Measurements from ENCODE around the gene SLC9C2.
"Not testable (repeated sequence)": the region's sequence is repeated elsewhere in the genome, so short reads cannot be mapped to it uniquely, and the experiment has no call there.

Gene SLC9C2

DNA sequence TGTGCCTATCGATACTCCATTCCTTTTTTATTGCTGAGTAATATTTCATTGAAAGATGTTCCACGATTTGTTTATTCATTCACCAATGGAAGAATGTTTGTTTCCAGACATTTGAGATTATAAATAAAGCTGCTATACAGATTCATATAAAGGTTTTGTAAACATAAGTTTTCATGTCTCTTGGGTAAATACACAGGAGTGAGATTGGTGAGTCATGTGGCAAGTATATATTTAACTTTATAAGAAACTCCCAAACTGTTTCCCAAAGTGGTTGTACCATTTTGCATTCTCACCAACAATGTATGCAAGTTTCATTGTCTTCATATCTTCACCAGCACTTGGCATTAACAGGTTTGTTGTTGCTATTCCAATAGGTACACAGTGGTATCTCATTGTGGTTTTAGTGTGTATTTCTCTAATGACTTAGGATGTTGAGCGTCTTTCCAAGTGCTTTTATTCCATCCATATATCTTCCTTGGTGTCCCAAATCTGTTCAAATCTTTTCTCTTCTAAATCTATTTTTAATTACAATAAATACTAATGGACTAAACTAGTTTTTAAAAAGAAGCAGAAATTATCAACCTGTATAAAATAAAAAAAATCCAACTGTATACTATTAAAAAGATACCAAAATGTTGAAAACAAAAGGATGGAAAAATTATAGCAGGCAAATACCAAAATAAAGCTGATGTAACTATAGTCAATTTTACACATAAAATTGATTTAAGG, 6.6 kb downstream of the SLC9C2 start:
- no peak for DNase-seq
- in situ Hi-C loops (cut with HindIII; ENCODE audit: low pct_ligation_motif_present, low pct_unique_long_range_greater_than_20kb, low sequenced_read_pairs), result no loop called here

DNA sequence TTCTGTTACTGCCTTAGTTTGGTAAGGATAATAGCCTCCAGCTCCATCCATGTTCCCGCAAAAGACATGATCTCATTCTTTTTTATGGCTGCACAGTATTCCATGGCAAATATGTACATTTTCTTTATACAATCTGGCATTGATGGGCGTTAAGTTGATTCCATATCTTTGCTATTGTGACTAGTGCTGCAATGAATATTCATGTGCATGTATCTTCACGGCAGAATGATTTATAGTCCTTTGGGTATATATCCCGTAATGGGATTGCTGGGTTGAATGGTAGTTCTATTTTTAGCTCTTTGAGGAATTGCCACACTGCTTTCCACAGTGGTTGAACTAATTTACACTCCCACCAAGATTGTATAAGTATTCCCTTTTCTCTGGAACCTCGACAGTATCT, 11.7 kb downstream of the SLC9C2 start:
- DNase-seq; in situ Hi-C loops (cut with HindIII; ENCODE audit: low pct_ligation_motif_present, low pct_unique_long_range_greater_than_20kb, low sequenced_read_pairs): not testable (repeated sequence)

DNA sequence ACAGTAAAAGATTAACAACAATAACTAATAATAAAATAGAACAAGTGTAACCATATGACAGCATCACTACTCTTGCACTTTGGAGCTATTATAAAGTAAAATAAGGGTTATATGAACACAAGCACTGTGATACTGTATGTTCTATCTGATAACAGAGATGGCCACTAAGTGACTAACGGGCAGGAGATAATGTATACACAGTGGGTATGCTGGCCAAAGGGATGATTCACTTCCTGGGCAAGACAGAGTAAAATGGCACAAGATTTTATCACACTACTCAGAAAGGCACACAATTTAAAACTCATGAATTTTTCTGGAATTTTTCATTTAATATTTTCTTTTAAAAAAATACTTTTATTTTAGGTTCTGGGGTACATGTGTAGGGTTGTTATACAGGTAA, 12.3 kb downstream of the SLC9C2 start:
- no peak for DNase-seq

DNA sequence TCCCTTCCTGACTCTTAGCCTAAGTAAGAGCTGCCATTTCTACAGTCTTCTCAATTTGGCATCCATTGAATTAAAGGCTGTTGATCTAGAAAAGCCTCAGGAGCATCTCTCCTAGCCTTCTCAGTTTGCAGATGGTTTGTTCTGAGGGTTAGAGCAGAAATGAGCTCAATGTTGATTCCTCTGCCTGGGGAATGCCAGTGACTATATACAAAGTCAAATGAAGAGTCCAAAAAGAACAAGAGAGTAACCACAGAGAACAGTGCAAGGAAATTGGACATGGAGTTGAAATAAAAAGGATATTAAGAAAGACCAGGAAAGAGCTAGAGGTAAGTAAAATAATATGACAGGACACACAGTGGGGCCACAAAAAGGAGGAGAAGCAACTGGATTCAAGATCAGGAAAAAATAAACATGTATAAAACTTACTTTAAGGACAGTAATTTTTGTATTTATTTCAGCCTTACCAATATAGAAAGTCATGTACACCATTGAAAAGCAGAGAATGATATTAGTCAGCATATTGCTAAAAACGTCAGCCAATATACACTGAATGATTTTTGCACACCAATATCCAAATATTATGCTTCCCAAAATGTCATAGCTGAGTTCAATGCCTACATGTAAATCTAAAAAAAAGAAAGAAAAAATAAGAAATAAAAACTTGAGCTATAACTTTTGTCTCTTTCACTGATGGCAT, 21.3 kb downstream of the SLC9C2 start:
- no peak for DNase-seq
- in situ Hi-C loops (cut with HindIII; ENCODE audit: low pct_ligation_motif_present, low pct_unique_long_range_greater_than_20kb, low sequenced_read_pairs), result no loop called here

More for the DNA sequence above, 12.3 kb downstream of the SLC9C2 start:
- in situ Hi-C loops (cut with HindIII; ENCODE audit: low pct_ligation_motif_present, low pct_unique_long_range_greater_than_20kb, low sequenced_read_pairs), result no loop called here

DNA sequence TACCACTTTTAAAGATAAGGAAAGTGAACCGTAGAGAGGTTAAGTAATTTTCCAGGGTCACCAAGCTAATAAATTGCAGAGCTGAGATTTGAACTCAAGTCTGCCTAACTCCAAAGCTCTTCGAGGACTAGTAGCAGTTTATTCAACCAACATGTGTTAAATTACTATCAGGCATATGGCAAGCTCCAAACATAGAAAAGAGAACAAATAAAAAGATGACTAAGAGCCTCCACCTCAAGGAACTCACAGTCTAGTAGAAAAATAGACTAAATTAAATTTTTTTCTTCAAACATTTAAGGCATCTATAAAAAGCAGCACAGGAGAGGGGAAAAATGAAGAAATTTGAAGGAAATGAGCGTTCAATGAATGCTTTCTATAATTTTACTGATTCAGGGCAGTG, 22.2 kb downstream of the SLC9C2 start:
- in situ Hi-C loops (cut with HindIII; ENCODE audit: low pct_ligation_motif_present, low pct_unique_long_range_greater_than_20kb, low sequenced_read_pairs), result no loop called here

DNA sequence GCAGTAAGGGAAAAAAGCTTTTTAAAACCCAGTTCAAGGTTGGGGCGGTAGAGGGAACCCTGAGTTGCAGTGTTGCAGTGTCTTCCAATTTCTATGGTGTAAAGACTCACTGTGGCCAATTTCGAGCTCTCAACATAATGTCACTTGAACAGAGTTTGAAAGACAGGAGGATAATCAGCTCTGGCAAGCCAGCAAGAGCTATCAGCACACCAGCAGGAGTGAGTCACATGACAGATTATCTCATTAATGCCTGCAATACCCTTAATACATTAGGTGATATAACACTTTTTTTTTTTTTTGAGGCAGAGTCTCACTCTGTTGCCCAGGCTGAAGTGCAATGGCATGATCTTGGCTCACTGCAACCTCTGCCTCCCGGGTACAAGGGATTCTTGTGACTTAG, 22.8 kb downstream of the SLC9C2 start:
- DNase-seq, result no peak
- in situ Hi-C loops (cut with HindIII; ENCODE audit: low pct_ligation_motif_present, low pct_unique_long_range_greater_than_20kb, low sequenced_read_pairs), result no loop called here

More for the DNA sequence above, 22.2 kb downstream of the SLC9C2 start:
- no peak for DNase-seq

DNA sequence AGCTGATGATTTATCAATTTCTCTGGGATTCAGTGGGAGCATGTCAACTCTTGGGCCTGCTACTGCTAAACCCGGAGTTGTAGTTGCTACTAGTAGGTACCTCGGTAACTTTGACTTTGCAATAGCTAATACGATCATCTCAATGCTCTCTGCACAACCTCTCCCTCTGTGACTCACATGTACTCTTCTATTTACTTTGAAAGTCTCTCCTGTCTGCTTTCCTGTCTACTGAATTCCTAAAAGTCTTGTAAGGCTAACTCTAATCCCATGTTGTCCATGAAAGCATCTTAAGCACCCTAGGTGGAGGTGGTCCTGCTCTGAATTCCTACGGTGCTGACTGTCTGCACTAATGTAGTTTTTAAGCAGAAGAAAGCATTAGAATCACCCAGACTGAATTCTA, 29.3 kb downstream of the SLC9C2 start:
- in situ Hi-C loops (cut with HindIII; ENCODE audit: low pct_ligation_motif_present, low pct_unique_long_range_greater_than_20kb, low sequenced_read_pairs), result no loop called here
- DNase-seq, result no peak

DNA sequence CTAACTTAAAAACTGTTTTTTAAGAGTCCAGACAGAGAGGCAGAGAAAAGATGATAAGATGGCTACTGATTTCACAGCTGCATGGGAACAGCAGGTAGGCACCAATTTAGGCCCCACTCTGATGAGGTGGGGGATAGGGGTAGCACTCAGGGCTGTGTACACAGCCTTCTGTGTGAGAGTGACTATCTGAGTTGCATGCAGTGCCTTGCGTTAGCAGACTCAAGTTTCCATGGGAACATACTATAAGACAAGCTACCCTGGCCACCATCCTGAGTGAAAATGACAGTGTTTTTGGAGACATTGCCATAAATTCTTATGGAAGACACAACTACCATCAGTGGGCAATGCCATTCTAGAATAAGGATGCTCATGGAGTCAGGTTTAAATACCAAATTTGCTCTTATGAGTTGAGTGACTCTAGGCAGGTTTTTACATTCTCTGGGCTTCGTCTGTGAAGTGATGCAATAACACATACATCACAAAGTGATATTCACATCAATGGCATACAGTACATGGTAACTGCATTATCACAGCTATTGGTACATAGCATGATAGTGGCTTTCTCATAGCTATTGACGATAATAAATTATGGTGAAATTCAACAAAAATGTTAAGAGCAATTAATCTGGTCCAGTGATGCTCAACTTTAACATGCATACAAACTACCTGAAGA, 30.5 kb downstream of the SLC9C2 start:
- DNase-seq, result no peak
- in situ Hi-C loops (cut with HindIII; ENCODE audit: low pct_ligation_motif_present, low pct_unique_long_range_greater_than_20kb, low sequenced_read_pairs), result no loop called here

DNA sequence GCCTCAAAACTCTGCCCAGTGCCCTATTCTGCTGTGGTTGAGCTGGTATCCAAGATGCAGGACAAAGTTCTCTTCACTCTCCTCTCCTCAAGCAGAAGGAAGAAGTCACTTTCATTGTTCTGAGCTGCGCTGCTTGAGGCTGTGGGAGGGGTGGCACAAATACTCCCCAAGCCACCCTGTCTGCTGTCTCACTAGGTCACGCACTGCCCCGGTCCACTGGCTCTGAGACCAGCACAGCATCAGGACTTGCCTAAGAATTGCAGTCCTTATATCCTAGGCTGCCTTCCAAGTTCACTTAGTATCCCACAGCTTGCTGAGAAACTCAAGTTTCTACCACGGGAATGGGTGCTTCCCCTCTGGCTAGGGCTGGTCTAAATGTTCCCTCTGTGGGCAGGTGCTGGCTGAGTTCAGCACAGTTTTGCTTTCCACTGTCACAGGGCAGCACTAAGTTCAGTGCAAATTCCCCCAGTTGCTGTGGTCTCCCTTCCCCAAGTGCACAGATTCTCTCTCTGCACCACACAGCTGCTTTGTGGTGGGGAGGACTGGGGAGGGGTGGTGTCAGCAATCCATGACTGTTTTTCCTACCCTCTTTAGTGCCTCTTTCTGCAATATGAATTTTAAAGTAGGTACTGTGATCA, 32.4 kb downstream of the SLC9C2 start:
- DNase-seq, result no peak
- in situ Hi-C loops (cut with HindIII; ENCODE audit: low pct_ligation_motif_present, low pct_unique_long_range_greater_than_20kb, low sequenced_read_pairs), result no loop called here

DNA sequence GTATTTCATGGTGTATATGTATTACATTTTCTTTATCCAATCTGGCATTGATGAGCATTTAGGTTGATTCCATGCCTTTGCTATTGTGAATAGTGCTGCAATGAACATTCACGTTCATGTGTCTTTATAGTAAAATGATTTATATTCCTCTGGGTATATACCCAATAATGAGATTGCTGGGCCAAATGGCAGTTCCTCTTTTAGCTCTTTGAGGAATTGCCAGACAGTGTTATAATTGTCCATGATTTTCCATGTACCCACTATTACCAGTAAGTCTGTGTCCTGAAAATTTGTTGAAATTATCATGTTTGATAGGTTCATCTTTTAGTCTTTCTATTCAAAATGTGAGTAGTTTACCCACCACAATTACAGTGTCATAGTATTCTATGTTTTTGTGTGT, 34.4 kb downstream of the SLC9C2 start:
- DNase-seq, result no peak
- in situ Hi-C loops (cut with HindIII; ENCODE audit: low pct_ligation_motif_present, low pct_unique_long_range_greater_than_20kb, low sequenced_read_pairs), result no loop called here

DNA sequence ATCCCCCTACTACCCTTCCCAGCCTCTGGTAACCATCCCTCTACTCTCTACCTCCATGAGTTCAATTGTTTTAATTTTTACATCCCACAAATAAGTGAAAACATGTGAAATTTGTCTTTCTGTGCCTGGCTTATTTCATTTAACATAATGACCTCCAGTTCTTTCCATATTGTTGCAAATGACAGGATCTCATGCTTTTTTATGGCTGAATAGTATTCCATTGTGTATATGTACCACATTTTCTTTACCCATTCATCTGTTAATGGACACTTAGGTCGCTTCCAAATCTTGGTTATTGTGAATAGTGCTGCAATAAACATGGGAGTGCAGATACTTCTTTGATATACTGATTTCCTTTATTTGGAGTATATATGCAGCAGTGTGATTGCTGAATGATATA, 39.0 kb downstream of the SLC9C2 start:
- DNase-seq; in situ Hi-C loops (cut with HindIII; ENCODE audit: low pct_ligation_motif_present, low pct_unique_long_range_greater_than_20kb, low sequenced_read_pairs): not testable (repeated sequence)

DNA sequence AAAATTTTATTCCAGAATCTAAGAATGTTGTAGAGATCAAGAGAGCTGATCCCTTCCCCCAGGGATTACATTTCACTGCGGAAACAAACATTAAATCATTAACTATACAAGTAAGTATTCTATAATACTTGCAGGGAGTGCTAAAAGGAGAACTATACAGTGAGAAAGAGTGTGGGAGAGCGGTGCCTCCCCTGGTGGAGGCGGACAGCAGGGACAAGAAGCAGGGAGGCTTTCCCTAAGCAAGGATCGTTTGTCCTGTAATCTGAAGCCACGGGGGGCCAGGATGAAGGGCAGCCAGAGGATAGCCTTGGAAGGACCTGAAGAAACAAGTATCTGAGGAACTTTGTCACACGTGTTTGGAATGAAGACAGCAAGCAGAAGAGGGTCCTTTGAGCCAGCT, 40.1 kb downstream of the SLC9C2 start:
- in situ Hi-C loops (cut with HindIII; ENCODE audit: low pct_ligation_motif_present, low pct_unique_long_range_greater_than_20kb, low sequenced_read_pairs), result no loop called here
- no peak for DNase-seq

DNA sequence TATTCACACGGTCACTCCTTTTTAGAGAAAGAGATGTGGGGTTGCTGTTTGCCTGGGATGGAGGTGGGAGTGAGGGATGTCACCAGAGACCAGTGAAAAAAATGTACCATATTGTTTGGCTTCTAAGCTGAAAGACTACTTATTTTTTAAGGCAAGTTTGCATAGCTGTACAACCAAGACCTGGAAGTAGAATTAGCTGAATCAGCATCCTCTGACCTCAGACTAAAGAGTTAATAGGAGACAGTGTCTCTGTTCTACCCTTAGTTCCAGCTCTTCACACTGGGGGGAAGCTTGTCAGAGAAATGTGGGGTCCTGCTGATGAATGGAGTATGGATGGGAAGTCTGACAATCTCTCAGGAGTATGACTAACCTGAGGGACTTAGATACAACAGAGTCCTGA, 41.6 kb downstream of the SLC9C2 start:
- in situ Hi-C loops (cut with HindIII; ENCODE audit: low pct_ligation_motif_present, low pct_unique_long_range_greater_than_20kb, low sequenced_read_pairs), result no loop called here
- no peak for DNase-seq

DNA sequence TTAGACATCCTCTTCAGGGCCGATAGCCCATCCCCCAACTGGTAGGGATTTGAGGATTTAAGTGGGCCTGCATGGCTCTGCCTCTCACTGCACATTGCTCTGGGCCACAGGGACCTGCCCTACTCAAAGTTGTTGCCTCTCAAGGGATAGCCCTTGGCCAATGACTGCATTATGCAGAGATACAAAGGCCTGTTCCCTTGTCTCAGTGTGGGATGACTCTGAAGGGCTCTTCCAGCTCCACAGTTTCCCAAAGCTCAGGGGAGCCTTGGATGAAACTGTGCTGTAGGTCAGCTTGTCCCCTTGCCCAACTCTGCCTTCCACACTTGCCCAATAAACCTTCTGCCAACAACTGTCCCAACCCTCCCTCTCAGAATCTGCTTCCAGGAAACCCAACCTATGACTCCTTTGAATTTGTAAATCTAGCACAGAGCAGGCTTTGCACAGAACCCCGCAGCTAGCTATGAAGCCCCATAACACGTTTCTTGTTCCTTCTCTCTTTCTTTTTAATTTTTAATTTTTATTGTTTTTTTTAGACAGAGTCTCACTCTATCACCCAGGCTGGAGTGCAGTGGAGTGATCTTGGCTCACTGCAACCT, 42.5 kb downstream of the SLC9C2 start:
- in situ Hi-C loops (cut with HindIII; ENCODE audit: low pct_ligation_motif_present, low pct_unique_long_range_greater_than_20kb, low sequenced_read_pairs), result no loop called here
- DNase-seq, result no peak

DNA sequence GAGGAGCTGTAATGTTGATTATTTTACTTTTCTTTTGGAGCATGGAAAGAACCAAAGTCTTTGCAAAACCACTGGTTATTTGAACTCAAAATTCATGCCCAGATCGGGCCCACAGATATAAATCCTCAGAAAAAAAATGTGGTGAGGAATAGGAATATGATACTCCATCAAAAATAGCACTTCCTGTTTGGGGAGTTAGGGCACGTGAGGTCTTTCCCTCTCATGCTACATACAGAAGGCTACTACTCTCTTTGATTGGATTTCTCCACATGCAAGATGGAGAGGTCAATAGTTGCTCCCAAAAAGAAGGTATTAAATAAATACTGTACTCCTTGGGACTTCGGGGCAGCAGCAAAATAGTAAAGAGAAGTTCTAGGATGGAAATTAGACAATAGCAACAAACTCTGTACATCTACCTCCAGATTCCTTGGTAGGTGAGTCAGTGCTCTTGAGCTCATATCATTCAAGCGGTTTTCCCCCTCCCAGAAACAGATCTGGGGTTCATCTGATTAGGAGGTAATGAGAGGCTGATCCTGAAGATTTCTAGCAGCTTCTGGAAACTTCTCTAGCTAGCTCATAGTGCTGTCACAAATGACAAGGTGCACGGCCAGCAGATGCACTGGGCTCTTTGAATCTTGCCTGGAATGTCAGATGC, 47.1 kb downstream of the SLC9C2 start:
- no peak for DNase-seq
- in situ Hi-C loops (cut with HindIII; ENCODE audit: low pct_ligation_motif_present, low pct_unique_long_range_greater_than_20kb, low sequenced_read_pairs), result no loop called here

DNA sequence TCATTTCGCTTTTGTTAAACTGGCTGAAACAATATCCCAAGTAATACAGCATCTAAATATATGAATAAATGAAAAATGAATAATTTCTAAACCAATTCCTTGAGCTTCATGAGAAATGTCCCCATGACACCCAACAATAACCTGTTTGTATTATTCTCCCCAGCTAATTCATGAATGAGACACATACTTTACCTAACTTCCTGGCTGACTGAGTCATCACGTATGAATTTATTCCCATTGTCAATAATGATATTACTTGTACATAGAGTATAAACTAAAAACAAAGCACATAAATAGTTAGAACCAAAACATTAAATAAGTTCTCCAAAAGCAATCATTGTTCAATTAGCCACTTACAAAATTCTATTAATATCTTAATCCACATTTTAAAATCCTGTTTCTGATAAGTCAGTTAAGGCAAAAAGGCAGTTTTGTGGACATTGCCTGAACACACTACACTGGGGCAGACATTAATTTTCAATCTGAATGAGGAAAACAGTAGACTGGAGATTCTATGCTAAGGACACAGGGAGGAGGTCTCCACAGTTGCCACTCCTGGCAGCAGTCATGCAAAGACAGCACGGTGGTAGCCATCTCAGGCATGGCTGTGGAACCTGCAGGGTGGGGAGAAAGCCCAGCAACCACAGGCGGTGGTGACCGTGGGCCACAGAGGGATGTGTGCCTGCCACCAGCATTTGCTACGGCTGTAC, 48.2 kb downstream of the SLC9C2 start:
- DNase-seq, result no peak
- in situ Hi-C loops (cut with HindIII; ENCODE audit: low pct_ligation_motif_present, low pct_unique_long_range_greater_than_20kb, low sequenced_read_pairs), result no loop called here

DNA sequence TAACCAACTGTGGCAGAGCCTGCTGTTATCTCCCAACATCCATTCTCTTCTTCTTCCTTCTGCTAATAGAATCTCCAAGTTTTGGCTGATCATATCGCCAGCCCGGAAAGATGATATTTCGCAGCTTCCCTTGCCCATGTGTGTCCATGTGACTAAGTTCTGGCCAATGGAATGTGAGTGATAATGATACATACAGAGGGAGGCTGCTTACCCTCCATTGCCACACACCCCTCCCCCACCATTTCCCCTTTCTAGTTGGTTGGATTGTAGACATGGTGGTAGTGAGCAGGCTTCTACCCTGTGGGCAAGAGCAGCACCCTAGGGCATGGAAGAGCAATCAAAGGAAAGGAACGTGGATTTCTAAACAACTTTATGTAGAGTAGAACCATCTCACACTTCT, 48.8 kb downstream of the SLC9C2 start:
- DNase-seq, result no peak
- in situ Hi-C loops (cut with HindIII; ENCODE audit: low pct_ligation_motif_present, low pct_unique_long_range_greater_than_20kb, low sequenced_read_pairs), result no loop called here

DNA sequence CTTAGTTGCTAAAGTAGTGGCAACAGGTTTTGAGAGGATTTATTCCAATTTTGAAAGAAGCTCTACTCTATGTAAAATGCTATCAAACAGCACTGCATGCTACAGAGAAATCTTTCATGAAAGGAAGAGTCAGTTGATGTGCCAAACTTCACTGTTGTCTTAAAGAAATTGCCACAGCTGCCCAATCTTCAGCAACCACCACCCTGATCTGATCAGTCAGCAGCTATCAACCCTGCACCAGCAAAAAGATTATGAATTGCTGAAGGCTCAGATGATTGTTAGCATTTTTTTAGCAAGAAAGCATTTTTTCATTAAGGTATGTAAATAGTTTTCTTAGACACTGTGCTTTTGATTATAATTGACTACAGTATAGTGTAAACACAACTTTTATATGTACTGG, 49.6 kb downstream of the SLC9C2 start:
- in situ Hi-C loops (cut with HindIII; ENCODE audit: low pct_ligation_motif_present, low pct_unique_long_range_greater_than_20kb, low sequenced_read_pairs), result no loop called here
- DNase-seq, result no peak
